Effector CD4-positive, alpha-beta T cell (primary cell): ENCODE data around the gene IKZF4.
"Not testable (repeated sequence)": the region's sequence is repeated elsewhere in the genome, so short reads cannot be mapped to it uniquely, and the experiment has no call there.

Experiments
- DNase-seq: peaks from one replicate; pipeline ENCODE4 v3.0.0-alpha.2; 2020

The IKZF4 gene

GRCh38 chr12:55999999-56000540 lies 20.8 kb upstream of the IKZF4 start:
- DNase-seq = not testable (repeated sequence)

- no peak for DNase-seq
Measured at GRCh38 chr12:56001487-56002100, 19.2 kb upstream of the IKZF4 start.

GRCh38 chr12:56003376-56003775 lies 17.5 kb upstream of the IKZF4 start:
- not testable (repeated sequence) for DNase-seq

- no peak for DNase-seq
Measured at GRCh38 chr12:56004211-56004610, 16.6 kb upstream of the IKZF4 start.

DNA sequence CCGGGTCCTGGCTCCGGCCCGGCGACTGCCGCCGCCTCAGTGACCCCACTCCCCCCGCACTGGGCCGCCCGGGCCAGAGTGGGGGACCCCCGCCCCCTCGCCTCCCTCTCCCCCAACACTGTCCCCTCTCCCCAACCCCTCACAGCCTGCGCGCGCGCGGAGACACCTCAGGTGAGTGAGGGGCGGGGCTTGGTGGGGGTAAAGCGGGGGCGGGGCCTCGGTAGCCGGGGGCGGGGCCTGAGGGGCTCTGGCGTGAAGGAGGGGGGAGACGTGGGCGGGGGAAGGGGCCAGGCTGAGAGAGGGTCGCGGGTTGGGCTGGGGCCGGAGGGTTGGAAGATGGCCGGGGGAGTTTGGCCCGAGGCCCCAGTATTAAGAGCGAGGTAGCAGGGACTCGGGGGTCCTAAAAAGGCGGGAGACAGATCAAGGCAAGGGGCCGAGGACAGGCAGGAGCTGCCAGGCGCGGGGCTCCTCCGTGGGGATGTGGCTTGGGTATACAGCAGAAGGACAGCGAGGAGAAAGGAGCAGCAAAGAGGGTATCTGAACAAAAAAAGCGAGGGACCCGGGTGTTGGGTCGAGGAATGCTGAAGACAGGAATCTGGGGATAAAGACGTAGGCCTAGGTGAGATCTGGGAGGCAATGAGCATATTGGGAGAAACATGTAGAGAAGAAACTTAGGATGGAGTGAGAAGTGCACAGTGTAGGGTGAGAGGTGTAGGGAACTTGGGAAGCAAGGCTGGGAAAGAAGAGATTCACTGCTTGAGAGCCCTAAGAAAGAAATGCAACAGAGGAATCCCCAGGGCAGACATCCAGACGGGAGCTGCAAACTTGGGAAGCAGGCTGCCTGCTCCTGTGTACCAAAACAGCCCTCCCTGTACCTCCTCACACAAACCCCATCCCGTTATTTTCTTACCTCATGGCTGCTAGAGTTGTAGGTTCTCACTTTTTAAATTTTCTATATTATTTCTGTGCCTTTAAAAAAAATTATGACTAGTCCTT lies 13.0 kb upstream of the IKZF4 start:
- peak; percentile 68 for DNase-seq

GRCh38 chr12:56010111-56010570 lies 10.7 kb upstream of the IKZF4 start:
- DNase-seq = no peak

GRCh38 chr12:56011509-56012090 lies 9.2 kb upstream of the IKZF4 start:
- no peak for DNase-seq

- no peak for DNase-seq
Measured at GRCh38 chr12:56013482-56013881, 7.4 kb upstream of the IKZF4 start.

GRCh38 chr12:56014205-56014604 lies 6.6 kb upstream of the IKZF4 start:
- DNase-seq = no peak

DNA sequence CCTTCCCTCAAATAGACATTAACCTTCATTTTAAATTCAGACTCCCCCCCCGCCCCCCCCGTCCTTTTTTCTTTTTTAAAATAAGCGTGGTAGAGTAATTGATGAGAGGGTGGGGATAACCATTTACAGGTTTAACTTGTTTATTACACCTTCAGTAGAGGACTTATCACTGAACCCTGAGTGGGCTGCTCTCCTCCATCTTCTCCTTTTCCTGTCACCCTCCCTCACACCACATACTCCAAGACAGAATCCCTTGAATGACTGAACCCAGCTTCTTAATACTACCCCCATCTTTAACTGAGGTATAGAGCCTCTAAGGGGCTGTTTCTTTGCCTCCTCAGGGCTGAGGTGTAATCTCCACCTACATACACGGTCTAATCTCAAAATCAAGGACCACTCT lies 3.7 kb upstream of the IKZF4 start:
- DNase-seq = no peak

GRCh38 chr12:56018356-56018755 lies 2.5 kb upstream of the IKZF4 start:
- DNase-seq = no peak

GRCh38 chr12:56021889-56022497 lies 1.1 kb downstream of the IKZF4 start:
- DNase-seq = no peak

DNA sequence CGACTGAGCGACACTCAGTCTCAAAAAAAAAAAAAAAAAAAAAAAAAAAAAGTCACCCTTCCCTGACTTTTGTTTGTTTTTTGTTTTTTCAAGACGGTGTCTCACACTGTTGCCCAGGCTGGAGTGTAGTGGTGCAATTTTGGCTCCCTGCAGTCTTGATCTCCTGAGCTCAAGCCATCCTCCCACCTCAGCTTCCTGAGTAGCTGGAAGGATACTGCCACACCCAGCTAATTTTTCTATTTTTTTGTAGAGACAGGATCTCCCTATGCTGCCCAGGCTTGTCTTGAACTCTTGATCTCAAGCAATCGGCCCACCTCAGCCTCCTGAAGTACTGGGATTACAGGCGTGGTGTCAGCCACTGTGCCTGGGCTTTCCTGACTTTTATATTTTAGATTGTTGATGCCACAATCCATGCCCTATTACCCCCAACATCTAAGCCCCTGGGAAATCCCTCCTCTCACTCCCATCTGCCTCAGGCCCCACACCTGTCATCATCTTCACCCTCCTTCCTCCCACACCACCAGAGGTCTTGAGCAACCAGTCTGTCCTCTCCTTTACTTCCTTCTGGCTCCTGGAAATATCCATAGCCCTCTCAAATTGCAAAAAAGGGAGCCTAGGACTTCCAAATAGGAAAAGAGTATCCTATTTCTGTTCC lies 7.8 kb downstream of the IKZF4 start:
- no peak for DNase-seq

GRCh38 chr12:56029166-56029519 lies 8.3 kb downstream of the IKZF4 start:
- no peak for DNase-seq

- DNase-seq = peak; percentile 28
Measured at GRCh38 chr12:56029666-56030293, 8.9 kb downstream of the IKZF4 start.

GRCh38 chr12:56031987-56032386 lies 11.1 kb downstream of the IKZF4 start:
- peak; percentile 26 for DNase-seq

DNA sequence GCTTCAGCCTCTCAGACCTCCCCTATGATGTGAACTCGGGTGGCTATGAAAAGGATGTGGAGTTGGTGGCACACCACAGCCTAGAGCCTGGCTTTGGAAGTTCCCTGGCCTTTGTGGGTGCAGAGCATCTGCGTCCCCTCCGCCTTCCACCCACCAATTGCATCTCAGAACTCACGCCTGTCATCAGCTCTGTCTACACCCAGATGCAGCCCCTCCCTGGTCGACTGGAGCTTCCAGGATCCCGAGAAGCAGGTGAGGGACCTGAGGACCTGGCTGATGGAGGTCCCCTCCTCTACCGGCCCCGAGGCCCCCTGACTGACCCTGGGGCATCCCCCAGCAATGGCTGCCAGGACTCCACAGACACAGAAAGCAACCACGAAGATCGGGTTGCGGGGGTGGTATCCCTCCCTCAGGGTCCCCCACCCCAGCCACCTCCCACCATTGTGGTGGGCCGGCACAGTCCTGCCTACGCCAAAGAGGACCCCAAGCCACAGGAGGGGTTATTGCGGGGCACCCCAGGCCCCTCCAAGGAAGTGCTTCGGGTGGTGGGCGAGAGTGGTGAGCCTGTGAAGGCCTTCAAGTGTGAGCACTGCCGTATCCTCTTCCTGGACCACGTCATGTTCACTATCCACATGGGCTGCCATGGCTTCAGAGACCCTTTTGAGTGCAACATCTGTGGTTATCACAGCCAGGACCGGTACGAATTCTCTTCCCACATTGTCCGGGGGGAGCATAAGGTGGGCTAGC lies 13.9 kb downstream of the IKZF4 start:
- peak; percentile 32 for DNase-seq

DNA sequence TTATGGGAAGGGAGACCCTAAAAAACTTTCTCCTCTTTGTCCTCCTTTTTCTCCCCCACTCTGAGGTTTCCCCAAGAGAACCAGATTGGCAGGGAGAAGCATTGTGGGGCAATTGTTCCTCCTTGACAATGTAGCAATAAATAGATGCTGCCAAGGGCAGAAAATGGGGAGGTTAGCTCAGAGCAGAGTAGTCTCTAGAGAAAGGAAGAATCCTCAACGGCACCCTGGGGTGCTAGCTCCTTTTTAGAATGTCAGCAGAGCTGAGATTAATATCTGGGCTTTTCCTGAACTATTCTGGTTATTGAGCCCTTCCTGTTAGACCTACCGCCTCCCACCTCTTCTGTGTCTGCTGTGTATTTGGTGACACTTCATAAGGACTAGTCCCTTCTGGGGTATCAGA lies 16.3 kb downstream of the IKZF4 start:
- no peak for DNase-seq

DNA sequence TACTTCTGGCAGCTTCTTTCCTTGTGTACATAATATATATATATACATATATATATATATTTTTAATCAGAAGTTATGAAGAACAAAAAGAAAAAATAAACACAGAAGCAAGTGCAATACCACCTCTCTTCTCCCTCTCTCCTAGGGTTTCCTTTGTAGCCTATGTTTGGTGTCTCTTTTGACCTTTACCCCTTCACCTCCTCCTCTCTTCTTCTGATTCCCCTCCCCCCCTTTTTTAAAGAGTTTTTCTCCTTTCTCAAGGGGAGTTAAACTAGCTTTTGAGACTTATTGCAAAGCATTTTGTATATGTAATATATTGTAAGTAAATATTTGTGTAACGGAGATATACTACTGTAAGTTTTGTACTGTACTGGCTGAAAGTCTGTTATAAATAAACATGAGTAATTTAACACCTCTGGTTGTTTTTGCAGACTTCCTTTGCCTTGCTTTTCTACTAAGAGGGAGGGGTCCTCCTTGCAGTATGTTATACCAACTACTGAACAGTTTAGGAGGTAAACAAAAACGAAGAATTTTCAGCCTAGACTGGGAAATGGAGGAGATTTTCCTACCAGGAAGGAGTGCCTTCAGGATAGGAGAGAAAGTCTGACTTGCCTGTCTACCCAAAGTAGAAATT lies 17.3 kb downstream of the IKZF4 start:
- no peak for DNase-seq

GRCh38 chr12:56040151-56040550 lies 19.3 kb downstream of the IKZF4 start:
- no peak for DNase-seq
